Measurements from ENCODE around the gene ANTXR2. TPM values are rescaled to one million over a fixed set of nuclear protein-coding genes. Genes with fewer than 3 reads are reported as not detected.
"Not testable (repeated sequence)": the region's sequence is repeated elsewhere in the genome, so short reads cannot be mapped to it uniquely, and the experiment has no call there.

ANTXR2 gene
- total RNA-seq, 1 donor from 2014 or later, result 163 TPM

DNA sequence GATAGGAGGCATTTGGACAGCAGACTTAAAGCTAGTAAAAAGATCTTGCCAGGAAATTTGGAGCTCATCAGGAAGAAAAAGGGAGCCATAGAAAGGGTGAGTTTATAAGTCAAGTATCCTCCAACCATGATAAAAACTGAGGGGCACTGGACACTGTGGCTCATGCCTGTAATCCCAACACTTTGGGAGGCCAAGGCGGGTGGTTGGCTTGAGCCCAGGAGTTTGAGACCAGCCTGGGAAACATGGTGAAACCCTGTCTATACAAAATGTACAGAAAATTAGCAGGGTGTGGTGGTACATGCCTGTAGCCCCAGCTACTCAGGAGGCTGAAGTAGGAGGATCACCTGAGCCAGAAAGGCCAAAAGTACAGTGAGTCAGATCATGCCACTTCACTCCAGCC, 48.7 kb downstream of the ANTXR2 start:
- DNase-seq (ENCODE audit: low spot score), result no peak

DNA sequence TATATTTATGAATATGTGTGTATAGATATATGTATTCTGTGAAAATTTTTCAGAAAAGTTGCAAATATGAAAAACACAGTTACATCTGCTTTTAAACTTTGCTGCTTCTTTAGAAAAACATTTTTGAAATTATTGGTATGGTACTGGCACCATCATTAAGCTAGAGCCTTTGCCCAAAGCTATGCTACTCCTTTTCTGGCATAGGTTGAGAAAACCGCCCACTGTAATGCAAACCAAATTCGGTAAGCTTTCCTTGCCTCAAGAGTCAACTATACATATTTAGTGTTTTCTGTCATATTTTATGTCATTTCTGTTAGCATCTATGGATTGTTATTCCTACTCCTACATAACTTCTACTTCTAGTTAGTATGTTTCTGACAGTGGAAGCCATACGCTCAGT, 50.7 kb downstream of the ANTXR2 start:
- no peak for DNase-seq (ENCODE audit: low spot score)

DNA sequence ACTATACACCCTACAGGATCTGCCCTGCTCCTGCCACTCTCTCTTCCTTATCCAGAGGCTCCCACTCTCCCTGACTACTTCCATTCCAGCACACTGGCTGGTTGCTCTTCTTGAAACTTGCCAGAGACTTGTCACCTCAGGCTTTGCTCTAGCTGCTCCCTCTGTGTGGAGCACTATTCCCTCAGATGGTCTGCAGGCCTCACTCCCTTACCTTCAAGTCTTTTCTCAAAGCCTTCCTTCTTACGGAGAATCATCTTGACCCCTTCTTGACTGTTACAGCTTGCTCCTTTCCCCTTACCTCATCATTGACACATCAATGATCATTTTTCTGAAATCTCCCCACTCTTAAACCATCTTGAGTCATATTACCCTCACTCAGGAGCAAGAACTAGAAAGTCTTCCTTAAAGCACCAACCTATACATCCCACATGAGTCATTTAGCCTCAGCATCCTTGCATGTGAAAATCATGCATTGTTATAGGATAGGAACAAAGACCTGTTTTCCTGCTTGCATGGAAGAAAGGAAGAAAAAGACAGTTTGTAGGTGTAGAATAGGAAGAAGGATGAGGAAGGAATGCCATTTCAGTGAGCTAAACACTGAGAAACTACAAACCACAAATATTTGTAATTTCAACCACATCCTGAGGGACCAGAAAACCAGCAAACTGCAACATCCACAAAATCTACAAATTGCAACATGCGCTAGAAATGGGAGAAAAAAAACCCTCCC, 55.7 kb downstream of the ANTXR2 start:
- DNase-seq (ENCODE audit: low spot score), result no peak

DNA sequence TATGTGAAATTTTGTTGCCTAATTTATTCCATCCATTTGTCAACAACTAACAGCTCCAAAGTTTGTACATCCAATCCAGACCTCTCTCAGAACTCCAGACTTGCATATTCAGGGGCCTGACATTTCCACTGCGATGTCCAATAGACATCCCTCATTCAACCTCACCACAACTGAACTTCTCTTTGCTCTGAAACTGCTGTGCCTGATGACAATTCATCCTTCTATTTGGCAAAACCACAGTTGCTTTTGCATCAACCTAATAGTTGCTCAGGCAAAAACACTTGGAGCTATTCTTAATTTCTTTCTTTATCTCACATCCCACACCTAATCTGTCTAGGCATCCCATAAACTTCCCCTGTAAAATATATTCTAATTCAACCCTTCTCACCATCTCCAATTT, 56.5 kb downstream of the ANTXR2 start:
- DNase-seq (ENCODE audit: low spot score), result no peak

DNA sequence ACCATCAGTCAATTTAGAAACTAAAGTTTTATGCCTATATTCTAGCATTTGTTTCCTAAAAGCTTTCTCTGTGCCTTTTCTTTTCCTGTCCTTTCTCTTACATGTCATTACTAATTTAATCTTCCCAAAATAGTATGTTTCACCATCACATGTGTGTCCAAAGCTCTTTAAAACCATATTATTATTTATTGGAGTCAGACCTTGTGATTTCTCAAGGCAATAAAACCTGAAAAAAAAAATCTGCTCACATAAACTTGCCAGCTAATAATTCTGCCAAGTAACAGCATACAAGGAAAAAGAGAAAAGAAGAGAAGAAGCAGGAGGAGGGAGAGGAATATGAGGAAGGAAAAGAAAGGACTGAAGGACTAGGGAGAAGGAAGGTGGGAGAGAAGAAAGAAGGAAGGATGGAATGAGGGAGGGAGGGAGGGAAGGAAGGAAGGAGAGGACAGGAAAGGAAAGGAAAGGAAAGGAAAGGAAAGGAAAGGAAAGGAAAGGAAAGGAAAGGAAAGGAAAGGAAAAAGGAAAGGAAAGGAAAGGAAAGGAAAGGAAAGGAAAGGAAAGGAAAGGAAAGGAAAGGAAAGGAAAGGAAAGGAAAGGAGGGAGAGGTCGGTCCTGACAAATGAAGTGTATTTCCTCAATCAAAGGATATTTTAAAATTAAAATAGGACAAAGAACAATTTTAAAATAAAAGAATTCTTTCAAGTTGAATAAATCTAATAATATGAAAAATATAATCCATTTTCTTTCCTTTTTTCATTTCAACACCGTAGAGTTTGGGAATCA, 57.4 kb downstream of the ANTXR2 start:
- no peak for DNase-seq (ENCODE audit: low spot score)

DNA sequence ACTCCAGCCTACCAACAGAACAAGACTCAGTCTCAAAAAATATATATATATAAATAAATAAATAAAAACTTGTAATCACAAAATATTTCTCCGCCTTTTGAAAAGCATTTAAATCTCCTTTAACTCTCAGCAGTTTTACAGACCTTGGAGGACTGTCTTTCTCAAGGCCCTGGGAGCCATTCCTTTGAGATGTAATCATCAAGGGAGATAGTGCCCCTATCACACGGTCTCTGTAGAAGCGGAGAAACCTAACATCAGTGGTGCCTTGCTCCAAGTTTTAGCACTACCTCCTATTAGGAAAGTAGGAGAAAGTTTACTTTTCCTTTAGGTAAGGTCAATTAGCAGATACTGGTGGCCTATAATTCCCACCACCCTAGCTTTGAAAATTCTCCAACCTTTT, 58.5 kb downstream of the ANTXR2 start:
- DNase-seq (ENCODE audit: low spot score), result no peak

DNA sequence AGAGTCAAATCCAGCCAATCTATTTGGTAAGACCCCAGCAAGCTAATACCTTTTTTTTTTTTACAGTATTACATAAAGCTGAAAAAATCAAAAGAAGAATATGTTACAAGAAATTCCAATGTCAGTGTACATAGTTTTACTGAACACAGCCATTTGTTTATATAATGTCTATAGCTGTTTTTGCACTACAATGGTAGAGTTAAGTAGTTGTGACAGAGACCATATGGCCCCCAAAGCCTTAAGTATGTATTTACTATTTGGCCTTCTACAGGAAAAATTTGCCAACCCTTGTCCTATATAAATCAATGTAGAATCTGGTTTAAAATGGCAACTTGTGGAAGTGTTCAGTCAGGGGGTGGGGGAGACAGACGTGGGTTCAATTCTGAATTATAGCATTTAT, 60.7 kb downstream of the ANTXR2 start:
- DNase-seq (ENCODE audit: low spot score), result no peak

DNA sequence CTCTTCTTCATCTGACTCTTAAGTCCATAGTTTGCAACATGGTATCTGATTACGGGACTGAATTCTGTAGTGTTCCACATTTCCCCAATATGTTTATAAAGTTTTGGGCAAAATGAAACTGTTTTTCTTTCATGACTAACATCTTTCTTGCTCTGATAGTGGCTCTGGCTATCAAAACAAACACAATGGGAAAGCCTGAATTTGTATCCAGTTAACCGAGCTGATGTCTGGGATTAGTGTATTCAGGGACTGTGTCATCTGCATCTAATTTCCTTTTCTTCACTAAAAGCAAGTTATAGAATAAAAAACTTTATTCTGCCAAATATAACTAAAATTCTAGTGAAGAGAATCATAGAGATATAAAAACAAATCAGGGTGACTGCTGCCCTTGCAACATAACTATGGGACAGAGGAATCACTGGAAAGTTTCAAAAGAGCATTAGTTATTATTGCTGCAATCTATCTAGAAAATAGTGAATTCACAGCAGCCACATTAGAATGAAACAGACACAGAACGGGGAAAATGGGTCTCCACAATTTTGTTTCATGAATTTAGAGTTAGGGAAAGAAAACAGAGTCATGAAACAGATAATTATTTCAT, 61.3 kb downstream of the ANTXR2 start:
- DNase-seq (ENCODE audit: low spot score), result no peak

DNA sequence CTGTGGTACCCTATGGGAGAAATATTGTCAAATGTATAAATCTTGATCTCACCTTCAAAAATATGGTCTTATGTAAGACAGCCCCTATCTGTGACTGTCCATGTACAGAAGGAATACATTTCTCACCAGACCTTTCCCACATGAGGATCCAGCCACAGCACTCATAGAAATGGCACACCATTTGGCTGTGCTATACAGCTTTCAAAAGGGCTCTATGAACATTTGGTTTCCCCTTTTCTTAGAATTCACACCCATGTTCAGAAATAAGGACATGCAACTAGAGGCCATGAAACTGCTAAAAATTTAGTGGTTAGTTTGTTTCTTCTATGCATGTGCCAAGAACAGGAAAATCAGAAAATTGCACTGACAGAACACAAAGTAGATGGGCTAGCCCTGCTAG, 62.7 kb downstream of the ANTXR2 start:
- no peak for DNase-seq (ENCODE audit: low spot score)

DNA sequence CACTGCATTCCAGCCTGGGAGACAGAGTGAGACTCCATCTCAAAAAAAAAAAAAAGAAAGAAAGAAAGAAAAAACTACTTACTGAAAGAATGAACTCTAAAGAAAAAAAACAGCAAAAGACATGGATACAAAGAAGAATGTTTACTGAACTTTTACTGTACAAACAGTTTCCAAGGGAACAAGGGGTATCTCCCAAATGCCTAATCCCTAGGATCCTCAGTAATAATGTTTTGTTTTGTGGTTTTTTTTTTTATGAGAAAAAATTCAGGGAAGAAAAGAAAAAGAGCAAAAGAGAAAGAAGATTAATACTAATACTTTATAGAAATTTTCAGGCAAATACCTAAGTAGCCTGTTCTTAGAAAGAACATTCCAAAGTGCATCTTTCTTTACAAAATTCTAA, 63.2 kb downstream of the ANTXR2 start:
- DNase-seq (ENCODE audit: low spot score), result no peak

DNA sequence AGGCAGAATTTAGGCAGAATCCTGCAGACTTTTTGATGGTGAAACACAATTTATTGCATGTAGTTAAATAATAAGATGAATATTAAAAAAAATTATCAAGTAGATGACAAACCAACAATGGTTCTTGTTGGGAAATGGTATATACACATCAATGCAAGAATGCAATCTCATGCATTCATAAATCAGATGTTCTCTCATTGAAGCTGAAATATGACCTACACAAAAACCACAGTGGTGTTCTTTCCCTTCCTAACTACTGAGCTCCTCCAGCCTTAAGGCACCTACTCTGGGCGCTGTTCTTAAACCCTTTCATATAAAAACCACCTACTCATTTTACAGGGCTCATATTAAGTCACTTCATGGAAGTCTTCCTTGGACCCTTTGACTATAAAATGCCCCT, 64.1 kb downstream of the ANTXR2 start:
- no peak for DNase-seq (ENCODE audit: low spot score)

DNA sequence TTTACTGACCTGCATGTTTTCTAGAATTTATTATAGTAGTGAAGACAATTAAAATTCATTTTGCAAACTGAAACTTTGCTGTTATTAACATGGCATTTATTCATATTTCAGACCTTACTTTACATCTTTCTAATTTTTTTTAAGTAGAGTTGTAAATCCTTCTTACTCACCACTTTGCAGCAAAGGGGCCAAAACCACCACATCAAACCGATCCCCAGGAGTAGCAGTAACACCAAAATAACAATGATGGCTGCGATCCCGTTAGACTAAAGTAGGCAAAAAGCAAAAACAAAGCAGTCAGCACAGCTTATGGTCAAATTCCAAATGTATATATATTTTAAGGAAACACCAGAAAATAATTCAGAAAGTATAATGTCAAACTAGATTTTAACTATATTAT, 64.7 kb downstream of the ANTXR2 start:
- no peak for DNase-seq (ENCODE audit: low spot score)

DNA sequence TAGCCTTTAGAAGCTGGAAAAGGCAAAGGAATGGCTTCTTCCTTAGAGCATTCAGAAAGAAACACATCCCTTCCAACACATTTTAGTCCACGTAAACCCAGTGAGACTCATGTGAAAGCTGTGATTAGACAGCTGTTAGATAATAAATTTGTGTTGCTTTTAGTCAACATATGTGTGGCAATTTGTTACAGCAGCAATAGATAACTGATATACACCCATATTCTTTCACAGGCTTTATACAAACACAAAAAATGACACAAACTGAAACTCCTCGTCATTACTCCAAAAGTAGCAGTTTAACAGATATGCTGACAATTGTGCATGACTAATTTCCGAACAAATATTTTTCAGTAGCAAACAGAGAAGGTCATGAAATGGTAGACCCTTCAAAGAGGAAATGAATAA, 65.3 kb downstream of the ANTXR2 start:
- no peak for DNase-seq (ENCODE audit: low spot score)

DNA sequence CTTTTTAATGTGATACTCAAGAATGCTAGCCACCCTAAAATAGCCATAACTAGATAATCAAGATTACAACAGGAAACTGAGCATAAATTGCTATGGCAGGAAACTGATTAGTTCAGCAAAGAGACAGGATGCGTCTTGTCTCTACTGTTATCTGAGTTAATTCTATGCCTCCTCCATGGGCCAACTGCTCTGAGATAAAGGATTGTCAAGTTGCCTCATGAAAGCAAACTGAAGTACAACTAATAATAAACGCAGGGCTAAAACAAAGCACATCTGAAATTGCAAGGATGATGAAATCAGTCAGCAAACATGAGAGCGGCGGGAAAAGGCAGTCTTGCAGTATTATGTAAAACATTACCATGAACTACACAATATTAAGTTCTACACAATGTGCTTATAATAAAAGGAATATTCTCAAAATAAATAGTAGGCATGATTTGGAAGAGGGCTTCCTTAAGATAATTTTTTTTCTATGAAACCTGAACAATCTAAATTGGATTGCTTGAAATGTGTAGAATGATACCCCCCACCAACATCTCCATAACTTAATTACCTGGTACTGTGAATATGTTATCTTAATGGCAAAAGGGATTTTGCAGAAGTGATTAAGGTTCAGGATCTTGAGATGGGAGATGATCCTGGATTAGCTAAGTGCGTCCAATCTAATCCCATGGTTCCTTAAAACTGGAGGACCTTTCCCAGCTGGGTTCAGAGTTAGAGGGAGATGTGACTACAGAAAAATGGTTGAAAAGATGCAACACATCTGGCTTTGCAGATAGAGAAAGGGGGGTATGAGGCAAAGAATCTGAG, 65.9 kb downstream of the ANTXR2 start:
- DNase-seq (ENCODE audit: low spot score), result no peak

DNA sequence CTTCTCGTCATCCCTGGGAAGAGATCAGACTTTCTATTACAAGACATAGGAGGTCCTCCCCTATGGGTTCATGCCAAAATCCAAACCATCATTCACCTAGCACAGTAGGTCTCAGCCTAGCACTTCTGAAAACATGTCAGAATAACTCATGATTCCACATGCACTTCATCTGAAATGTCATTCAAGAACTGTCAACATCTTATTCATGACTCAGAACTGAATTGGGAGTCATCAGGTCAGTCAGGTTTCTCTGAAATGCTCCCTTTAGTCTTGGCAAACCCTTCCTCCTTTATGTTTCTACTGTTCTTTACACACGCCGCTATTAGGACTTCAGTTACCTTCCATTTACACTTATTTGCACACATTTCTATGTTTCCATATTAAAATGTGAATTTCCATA, 67.2 kb downstream of the ANTXR2 start:
- no peak for DNase-seq (ENCODE audit: low spot score)

DNA sequence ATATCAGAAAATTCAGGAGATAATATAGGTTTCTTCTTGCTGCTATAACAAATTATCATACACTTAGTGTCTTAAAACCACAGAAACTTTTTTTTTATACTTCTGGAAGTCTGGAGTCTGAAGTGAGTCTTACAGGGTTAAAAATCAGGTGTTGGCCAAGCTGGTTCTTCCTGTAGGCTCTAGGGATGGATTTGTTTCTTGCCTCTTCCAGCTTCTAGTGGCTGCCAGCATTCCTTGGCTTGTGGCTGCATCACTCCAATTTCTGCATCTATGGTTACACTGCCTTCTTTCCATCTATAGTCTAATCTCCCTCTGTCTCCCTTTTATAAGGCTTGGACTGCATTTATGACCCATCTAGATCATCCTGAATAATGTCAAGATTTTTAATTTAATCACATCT, 68.7 kb downstream of the ANTXR2 start:
- DNase-seq (ENCODE audit: low spot score), result no peak

DNA sequence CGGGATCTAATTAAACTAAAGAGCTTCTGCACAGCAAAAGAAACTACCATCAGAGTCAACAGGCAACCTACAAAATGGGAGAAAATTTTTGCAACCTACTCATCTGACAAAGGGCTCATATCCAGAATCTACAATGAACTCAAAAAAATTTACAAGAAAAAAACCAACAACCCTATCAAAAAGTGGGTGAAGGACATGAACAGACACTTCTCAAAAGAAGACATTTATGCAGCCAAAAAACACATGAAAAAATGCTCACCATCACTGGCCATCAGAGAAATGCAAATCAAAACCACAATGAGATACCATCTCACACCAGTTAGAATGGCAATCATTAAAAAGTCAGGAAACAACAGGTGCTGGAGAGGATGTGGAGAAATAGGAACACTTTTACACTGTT, 70.5 kb downstream of the ANTXR2 start:
- not testable (repeated sequence) for DNase-seq (ENCODE audit: low spot score)

DNA sequence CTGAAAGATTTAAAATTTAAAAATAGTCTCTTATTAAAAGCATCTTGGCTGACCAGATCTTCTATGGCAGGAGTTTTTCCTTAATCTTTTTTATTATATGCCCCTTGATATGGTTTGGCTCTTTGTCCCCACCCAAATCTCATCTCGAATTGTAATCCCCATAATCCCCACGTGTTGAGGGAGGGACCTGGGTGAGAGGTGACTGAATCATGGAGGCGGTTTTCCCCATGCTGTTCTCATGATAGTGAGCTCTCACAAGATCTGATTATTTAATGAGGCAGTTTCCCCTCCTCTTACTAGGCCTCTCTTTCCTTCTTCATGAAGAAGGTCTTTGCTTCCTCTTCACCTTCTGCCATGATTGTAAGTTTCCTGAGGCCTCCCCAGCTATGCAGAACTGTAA, 74.0 kb downstream of the ANTXR2 start:
- not testable (repeated sequence) for DNase-seq (ENCODE audit: low spot score)

DNA sequence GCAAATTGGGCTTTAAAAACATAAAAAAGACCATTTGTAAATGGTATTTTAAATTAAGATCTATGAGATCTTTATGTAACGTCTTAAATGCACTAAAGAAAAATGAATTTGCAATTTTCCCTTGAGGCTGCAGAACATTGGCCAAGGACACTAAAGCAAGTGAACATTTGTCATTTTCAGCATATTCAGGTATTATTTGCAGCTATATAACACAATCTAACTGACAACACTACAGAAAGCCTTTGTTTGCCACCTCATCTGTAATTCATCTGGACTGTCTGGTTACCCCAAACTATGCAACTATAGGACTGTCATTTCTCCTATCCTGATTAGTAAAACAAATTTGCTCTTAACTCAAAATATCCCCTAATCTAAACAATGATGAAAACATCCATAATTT, 74.8 kb downstream of the ANTXR2 start:
- DNase-seq (ENCODE audit: low spot score), result no peak

DNA sequence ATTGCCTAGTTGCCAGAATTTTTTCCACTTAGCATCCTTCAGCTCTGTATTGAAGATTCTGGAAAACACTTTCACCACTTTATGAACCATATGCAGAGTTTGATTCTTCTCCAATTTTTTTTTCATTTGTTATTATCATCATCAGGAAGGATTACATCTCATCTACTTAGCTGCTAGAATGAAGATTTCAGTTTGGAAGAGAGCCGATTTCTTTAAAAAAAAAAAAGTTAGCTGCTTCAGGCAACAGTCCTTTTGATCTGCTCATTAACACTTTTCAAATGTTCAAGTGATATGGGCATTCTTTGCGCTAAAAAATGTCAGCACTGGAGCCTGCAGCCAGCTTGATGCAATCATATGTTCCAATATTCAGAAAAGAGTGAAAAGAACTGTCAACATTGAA, 76.2 kb downstream of the ANTXR2 start:
- no peak for DNase-seq (ENCODE audit: low spot score)

DNA sequence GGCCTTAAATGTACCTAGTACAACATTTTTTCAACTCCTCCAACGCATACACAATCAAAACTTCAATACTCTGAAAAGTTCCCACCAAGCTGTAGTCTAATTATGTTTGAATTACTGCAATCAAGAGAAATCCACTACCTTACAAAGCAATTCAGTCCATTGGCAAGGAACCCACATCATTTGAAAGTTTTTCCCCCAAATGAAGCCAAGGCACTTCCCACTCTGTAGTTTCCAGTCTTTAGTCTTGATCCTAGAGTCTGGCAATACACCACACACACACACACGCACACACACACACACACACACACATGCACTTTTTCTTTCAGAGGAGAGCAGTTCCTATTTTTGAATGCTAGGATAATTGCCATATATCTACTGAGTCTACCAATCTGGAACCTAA, 79.6 kb downstream of the ANTXR2 start:
- no peak for DNase-seq (ENCODE audit: low spot score)

DNA sequence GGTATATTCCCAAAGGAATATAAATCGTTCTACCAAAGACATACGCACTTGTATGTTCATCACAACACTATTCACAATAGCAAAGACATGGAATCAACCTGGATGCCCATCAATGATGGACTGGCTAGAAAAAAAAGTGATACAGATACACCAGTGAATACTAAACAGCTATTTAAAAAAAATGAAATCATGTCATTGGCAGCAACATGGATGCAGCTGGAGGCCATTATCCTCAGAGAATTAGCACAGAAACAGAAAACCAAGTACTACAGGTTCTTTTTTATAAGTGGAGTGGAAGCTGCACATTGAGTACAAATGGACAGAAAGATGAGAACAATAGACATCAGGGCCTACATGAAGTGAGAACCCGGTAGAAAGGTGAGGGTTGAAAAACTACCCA, 81.4 kb downstream of the ANTXR2 start:
- no peak for DNase-seq (ENCODE audit: low spot score)

All from mucosa of gallbladder (tissue), 1 donor.